Common myeloid progenitor, CD34-positive (primary cell): ENCODE results near the gene MYOG.

Source experiments
- CTCF ChIA-PET: fragments of 350-600 bp; sonication (Branson Sonifier 250); formaldehyde crosslinking; loops from one replicate; lab custom pipeline; 2021; ENCODE audit warnings: antibody characterized with exemption; lab: Charles Lee
- POLR2A ChIA-PET: fragments of 350-600 bp; sonication (Branson Sonifier 250); formaldehyde crosslinking; loops from one replicate; lab custom pipeline; 2021; ENCODE audit warnings: antibody characterized with exemption; lab: Charles Lee
- DNase-seq, 3 donors: peaks; one replicate each; pipeline versions ENCODE4 v3.0.0 to v3.0.0-alpha.2; 2013
- H3K27ac ChIP-seq, 2 experiments: 1 replicate in 1 of 2; 2 replicates in 1 of 2; pipeline ENCODE4 v1.7.0; 2013; ENCODE audit warnings: inconsistent platforms in 2 of 2, low read length in 2 of 2, mild to moderate bottlenecking in 2 of 2, low read depth in 1 of 2, moderate library complexity in 1 of 2; ENCODE audit not compliant: severe bottlenecking in 2 of 2, insufficient read depth in 1 of 2, poor library complexity in 1 of 2
- H3K27me3 ChIP-seq, 5 experiments: replicated peaks in 2 of 5; 1 replicate in 3 of 5; 2 replicates in 2 of 5; pipeline versions ENCODE4 v1.6.1 to v1.7.0; 2013; ENCODE audit warnings: low read length in 4 of 5, mild to moderate bottlenecking in 2 of 5, moderate library complexity in 2 of 5, inconsistent platforms in 1 of 5; ENCODE audit not compliant: insufficient read depth in 5 of 5, control insufficient read depth in 4 of 5
- H3K36me3 ChIP-seq, 4 experiments: 1 replicate in 2 of 4; 2 replicates in 2 of 4; pipeline versions ENCODE4 v1.6.1 to v1.7.0; 2013; ENCODE audit warnings: low read length in 3 of 4, control low read depth in 1 of 4, mild to moderate bottlenecking in 1 of 4; ENCODE audit not compliant: control insufficient read depth in 4 of 4, insufficient read depth in 4 of 4
- H3K4me1 ChIP-seq, 4 experiments: 1 replicate in 3 of 4; 2 replicates in 1 of 4; pipeline versions ENCODE4 v1.6.1 to v1.7.1; 2013; ENCODE audit warnings: low read length in 3 of 4, mild to moderate bottlenecking in 3 of 4, control low read depth in 1 of 4, inconsistent platforms in 1 of 4, moderate library complexity in 1 of 4; ENCODE audit not compliant: control insufficient read depth in 4 of 4, insufficient read depth in 4 of 4; ENCODE audit errors: control extremely low read depth in 1 of 4
- H3K4me3 ChIP-seq, 7 experiments: 1 replicate in 4 of 7; 2 replicates in 3 of 7; pipeline versions ENCODE4 v1.5.1 to v1.7.0; 2013; ENCODE audit warnings: mild to moderate bottlenecking in 7 of 7, low read length in 6 of 7, moderate library complexity in 6 of 7, inconsistent platforms in 2 of 7, low read depth in 2 of 7, control low read depth in 1 of 7; ENCODE audit not compliant: insufficient read depth in 4 of 7, control insufficient read depth in 1 of 7; ENCODE audit errors: extremely low read depth in 1 of 7
- H3K9me3 ChIP-seq, 5 experiments: 1 replicate in 4 of 5; 2 replicates in 1 of 5; pipeline versions ENCODE4 v1.6.1 to v1.7.1; 2013; ENCODE audit warnings: low read length in 4 of 5, mild to moderate bottlenecking in 2 of 5, inconsistent platforms in 1 of 5, low read depth in 1 of 5, moderate library complexity in 1 of 5; ENCODE audit not compliant: control insufficient read depth in 4 of 5, insufficient read depth in 2 of 5; ENCODE audit errors: control extremely low read depth in 1 of 5
- WGBS: methylation state at CpG from one replicate; pipeline ENCODE4 v1.1.5; 2013; ENCODE audit not compliant: insufficient coverage; 5-methylcytosine and 5-hydroxymethylcytosine counted together

MYOG gene

DNA sequence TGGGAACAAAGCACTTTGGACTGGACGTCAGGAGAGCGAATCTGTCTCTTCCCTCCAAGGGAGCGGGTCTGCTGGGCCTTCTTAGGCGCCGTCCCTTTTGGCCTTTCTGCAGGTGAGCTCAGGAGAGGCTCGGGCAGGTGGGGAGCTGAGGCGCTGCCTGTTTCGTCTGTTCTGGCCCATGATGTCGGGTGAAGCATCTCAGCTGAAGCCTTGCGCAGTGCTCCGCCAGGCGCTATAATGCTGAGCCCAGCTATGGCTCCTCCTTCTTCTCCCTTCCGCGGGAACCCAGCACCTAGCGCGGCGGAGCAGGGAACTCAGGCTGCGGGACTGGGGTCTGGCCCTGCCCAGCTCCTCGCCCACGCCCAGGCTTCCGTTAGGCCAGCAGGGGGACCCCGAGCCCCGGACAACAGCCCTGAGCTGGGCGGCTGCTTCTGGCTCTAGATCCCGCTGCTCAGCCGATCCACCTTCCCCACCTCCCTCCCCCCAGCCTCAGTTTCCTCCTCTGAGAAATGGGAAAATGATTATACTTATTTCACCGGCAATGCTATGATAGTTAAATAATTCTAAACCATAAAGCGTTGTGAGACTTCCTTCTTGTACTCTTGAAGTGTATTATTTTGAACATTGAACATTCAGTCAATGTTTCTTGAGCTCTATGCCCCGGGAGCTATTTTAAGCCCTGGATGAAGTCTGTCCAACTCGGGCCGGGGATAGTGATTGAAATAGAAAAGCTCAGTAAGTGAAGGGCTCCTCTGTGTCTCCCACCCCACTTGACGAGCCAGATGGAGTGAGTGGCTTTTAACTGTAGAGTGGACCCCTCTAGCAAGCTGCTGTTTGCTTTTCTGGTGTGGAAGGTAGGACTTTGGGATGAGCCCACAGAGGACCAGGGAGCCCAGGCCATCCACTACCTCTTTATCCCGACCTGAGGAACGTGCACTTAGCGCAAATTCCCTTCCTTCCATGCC, 32.1 kb upstream of the MYOG start:
- peak; percentile 59 to 72 (median 72) for DNase-seq
- peaks cover 0 to 13% (median 9%) of the 10 kb centered on the region in 4 experiments for H3K4me1 ChIP-seq
- H3K4me3 ChIP-seq = no peak overlapping the region
- peaks cover 0 to 67% (median 28%) of the 10 kb centered on the region in 5 experiments for H3K27me3 ChIP-seq
- no peaks in the 10 kb centered on the region for H3K36me3 ChIP-seq
- ChIA-PET POLR2A (interaction anchor here (0.7 kb wide), 1 partner anchor 100 kb away, joined by 3 read pairs; no protein-coding TSS in a partner anchor), CTCF (interaction anchor here (0.9 to 25.2 kb wide), 27 partner anchors 9 to 150 kb away, joined by 3 to 313 read pairs (median 5); partner anchors contain the start of genes ADORA1 and MYBPH)
- no peak overlapping the region for H3K27ac ChIP-seq
- H3K9me3 ChIP-seq = no peaks in the 10 kb centered on the region
- 34% methylated on average over 31 of the region's 35 CpGs for WGBS

DNA sequence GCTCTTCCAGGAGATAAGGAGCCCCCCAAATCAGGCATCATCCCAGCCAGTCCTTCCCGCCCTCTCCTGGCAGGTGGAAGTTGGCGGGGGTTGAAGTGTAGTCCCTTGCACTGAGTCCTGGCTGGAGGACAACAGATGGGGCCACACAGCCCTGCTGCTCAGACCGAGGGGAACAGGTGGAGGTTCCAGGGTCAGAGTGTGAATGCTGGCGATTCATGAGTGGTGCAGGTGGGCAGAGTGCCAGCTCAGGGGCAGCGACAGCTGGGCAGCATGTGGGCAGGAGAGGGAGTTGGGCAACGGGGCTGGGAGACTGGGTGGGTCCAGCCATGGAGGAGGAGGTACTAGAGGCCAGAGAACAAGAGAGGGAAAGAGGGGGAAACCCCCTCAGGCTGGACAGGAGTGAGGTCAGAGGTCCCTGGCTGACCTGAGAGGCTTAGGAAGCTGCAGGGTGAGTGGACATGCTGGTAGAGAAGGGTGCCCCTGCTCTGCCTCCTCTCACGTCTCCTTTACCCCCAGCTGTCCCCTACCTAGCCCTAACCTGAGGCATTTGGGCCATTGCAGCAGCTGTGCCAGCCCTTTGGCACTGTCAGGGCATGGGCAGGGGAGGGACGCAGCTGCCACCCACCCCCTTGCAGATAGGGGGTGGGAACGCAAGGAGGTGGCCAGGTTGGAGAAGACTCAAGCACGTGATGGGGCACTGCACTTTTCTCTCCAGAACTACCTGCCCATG, 30.4 kb upstream of the MYOG start:
- ChIA-PET CTCF (interaction anchor here (0.9 to 25.2 kb wide), 9 partner anchors 11 to 152 kb away, joined by 4 to 313 read pairs (median 30); partner anchors contain the start of genes ADORA1 and MYBPH), POLR2A (no interaction called here)
- peaks cover 0 to 4% (median 4%) of the 10 kb centered on the region in 4 experiments for H3K4me1 ChIP-seq
- peaks cover 0 to 63% (median 28%) of the 10 kb centered on the region in 5 experiments for H3K27me3 ChIP-seq
- no peak overlapping the region for H3K4me3 ChIP-seq
- H3K9me3 ChIP-seq = no peaks in the 10 kb centered on the region
- H3K36me3 ChIP-seq = no peaks in the 10 kb centered on the region
- WGBS = 87% methylated on average over 3 of the region's 10 CpGs
- no peak overlapping the region for H3K27ac ChIP-seq
- DNase-seq = no peak

DNA sequence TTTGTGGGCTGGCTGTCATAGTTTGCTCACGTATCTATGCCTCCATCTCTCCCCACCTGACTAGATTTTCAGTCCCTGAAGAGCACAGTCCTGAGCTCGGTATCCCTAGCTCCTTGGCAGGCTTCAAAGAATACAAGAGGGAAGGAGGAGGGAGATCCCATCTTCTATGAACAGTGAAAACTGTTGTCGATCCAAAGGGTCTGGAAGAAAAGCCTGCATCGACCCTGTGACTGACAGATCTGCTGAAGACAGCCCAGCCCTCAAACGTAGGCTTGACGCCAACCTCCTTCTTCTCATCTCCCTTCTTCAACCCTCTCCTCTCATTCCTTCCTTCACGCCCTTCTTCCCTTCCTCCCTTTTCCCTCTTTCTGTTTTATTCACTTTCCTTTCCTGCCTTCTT, 28.4 kb upstream of the MYOG start:
- H3K4me3 ChIP-seq = no peak overlapping the region
- no peaks in the 10 kb centered on the region for H3K36me3 ChIP-seq
- H3K27ac ChIP-seq = no peak overlapping the region
- no peak for DNase-seq
- POLR2A ChIA-PET = no interaction called here
- CTCF ChIA-PET = no interaction called here
- H3K9me3 ChIP-seq = no peaks in the 10 kb centered on the region
- H3K27me3 ChIP-seq = peaks cover 0 to 56% (median 31%) of the 10 kb centered on the region in 5 experiments
- 92% methylated on average over 7 of the region's 7 CpGs for WGBS
- H3K4me1 ChIP-seq = no peaks in the 10 kb centered on the region

DNA sequence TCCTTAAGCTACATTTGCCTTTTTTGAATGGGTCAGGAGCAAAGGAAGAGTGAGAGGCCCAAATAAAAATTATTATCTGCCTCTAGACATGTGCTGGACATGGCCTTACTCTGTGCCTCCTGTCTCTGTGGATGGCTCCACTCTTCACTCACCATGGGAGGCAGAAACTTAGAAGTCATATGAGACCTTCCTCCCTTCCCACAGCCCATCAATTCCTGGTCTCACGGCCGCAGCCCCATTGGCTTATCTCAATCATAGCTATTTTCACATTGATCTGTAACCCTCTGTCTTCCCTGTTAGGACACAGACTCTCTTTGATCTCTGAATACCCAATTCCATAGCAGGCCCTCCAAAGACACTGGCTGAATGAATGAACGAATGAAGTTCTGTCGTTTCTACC, 27.5 kb upstream of the MYOG start:
- Histone ChIP-seq H3K4me1 (no peaks in the 10 kb centered on the region), H3K36me3 (no peaks in the 10 kb centered on the region), H3K9me3 (no peaks in the 10 kb centered on the region), H3K4me3 (no peak overlapping the region), H3K27ac (no peak overlapping the region), H3K27me3 (peaks cover under 1 to 52% (median 31%) of the 10 kb centered on the region in 5 experiments)
- ChIA-PET POLR2A (no interaction called here), CTCF (interaction anchor here (0.9 to 1.2 kb wide), 3 partner anchors 10 to 73 kb away, joined by 3 to 4 read pairs (median 4); no protein-coding TSS in a partner anchor)
- DNase-seq = no peak
- 79% methylated on average over 2 of the region's 4 CpGs for WGBS

- H3K36me3 ChIP-seq = no peaks in the 10 kb centered on the region
- no peak for DNase-seq
- POLR2A ChIA-PET = no interaction called here
- H3K27me3 ChIP-seq = peaks cover 2 to 44% (median 28%) of the 10 kb centered on the region in 5 experiments
- H3K4me1 ChIP-seq = no peaks in the 10 kb centered on the region
- H3K27ac ChIP-seq = no peak overlapping the region
- 94% methylated on average over 2 of the region's 2 CpGs for WGBS
- no peak overlapping the region for H3K4me3 ChIP-seq
- H3K9me3 ChIP-seq = no peaks in the 10 kb centered on the region
- CTCF ChIA-PET = interaction anchor here (0.9 to 1.2 kb wide), 3 partner anchors 10 to 73 kb away, joined by 3 to 4 read pairs (median 4); no protein-coding TSS in a partner anchor
Measured at GRCh38 chr1:203112475-203112874, 26.7 kb upstream of the MYOG start.

- peaks cover 0 to 2% (median 0%) of the 10 kb centered on the region in 4 experiments for H3K4me1 ChIP-seq
- no peak overlapping the region for H3K4me3 ChIP-seq
- peaks cover 0 to 8% (median 3%) of the 10 kb centered on the region in 5 experiments for H3K9me3 ChIP-seq
- CTCF ChIA-PET = no interaction called here
- DNase-seq = no peak
- POLR2A ChIA-PET = interaction anchor here (0.6 kb wide), 1 partner anchor 284 kb away, joined by 3 read pairs; no protein-coding TSS in a partner anchor
- no peaks in the 10 kb centered on the region for H3K36me3 ChIP-seq
- H3K27me3 ChIP-seq = peaks cover 2 to 11% (median 6%) of the 10 kb centered on the region in 5 experiments
- no peak overlapping the region for H3K27ac ChIP-seq
Measured at GRCh38 chr1:203104789-203105390, 19.1 kb upstream of the MYOG start.
